KMS-11 (cell line): ENCODE results near the gene MPV17L2.

Experiments
- H2AFZ ChIP-seq: fragments of 200-600 bp; sonication (generic); 2 replicates; pipeline ENCODE4 v1.6.1; 2016; ENCODE audit warnings: antibody characterized with exemption, mixed run types, low read depth
- H3K27ac ChIP-seq: fragments of 200-600 bp; sonication (generic); 2 replicates; pipeline ENCODE4 v1.6.1; 2016; ENCODE audit warnings: mild to moderate bottlenecking, mixed run types
- H3K27me3 ChIP-seq: fragments of 200-600 bp; sonication (generic); 2 replicates; pipeline ENCODE4 v1.6.1; 2017; ENCODE audit warnings: mild to moderate bottlenecking, low read depth, mixed run types, moderate library complexity; ENCODE audit not compliant: insufficient read depth
- H3K36me3 ChIP-seq: fragments of 200-600 bp; sonication (generic); 2 replicates; pipeline ENCODE4 v1.6.1; 2017; ENCODE audit warnings: mild to moderate bottlenecking, mixed run types; ENCODE audit not compliant: insufficient read depth
- H3K4me1 ChIP-seq: fragments of 200-600 bp; sonication (generic); 2 replicates; pipeline ENCODE4 v1.6.1; 2016; ENCODE audit warnings: mild to moderate bottlenecking, low read depth, mixed run types; ENCODE audit not compliant: poor library complexity, severe bottlenecking
- H3K4me2 ChIP-seq: fragments of 200-600 bp; sonication (generic); 2 replicates; pipeline ENCODE4 v1.7.0; 2016; ENCODE audit warnings: mild to moderate bottlenecking, mixed run types
- H3K4me3 ChIP-seq: fragments of 200-600 bp; sonication (generic); IDR thresholded peaks from 2 replicates; pipeline ENCODE4 v1.6.1; 2017; ENCODE audit warnings: low read depth, low read length, mixed read lengths; ENCODE audit not compliant: insufficient read depth
- H3K79me2 ChIP-seq: fragments of 200-600 bp; sonication (generic); 2 replicates; pipeline ENCODE4 v1.6.1; 2016; ENCODE audit warnings: low read depth, mixed run types; ENCODE audit not compliant: insufficient read depth
- H3K9ac ChIP-seq: fragments of 200-600 bp; sonication (generic); 2 replicates; pipeline ENCODE4 v1.6.1; 2016; ENCODE audit warnings: mild to moderate bottlenecking, mixed run types
- H4K20me1 ChIP-seq: fragments of 200-600 bp; sonication (generic); 2 replicates; pipeline ENCODE4 v1.6.1; 2016; ENCODE audit warnings: mild to moderate bottlenecking, mixed run types; ENCODE audit not compliant: insufficient read depth
- TF ChIP-seq, protein P1 (sequence below): fragments of 200-600 bp; sonication (generic); conservative IDR thresholded peaks from 2 replicates; pipeline ENCODE4 v1.6.1; 2017; ENCODE audit warnings: low read depth, mild to moderate bottlenecking, antibody characterized with exemption, low read length, moderate library complexity, mixed read lengths

Gene MPV17L2

DNA sequence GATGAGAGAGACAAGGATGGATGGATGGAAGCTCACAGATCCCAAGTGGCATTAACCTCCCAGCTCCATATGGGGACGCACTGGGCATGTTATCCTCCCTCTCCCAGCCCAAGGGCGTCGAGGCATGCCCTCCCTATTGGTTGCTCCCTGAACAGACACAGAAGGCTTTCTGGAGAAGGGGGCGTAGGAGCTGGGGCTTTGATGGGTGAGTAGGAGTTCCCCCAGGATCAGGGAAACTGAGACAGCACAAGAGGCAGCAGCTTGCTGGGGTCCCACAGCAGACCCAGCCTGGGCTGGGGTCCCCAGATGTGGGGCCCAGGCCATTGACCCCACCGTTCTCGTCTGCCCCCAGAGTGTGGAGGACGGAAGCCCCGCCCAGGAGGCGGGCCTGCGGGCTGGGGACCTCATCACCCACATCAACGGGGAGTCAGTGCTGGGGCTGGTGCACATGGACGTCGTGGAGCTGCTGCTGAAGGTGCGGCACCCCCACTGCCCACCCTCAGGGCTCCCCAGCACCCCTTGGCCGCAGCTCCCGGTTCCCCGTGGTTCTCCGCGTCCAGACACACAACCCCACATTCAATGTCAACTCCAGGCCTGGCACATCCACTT, 47.5 kb upstream of the MPV17L2 start:
- Histone ChIP-seq H4K20me1 (no peaks in the 10 kb centered on the region), H3K27ac (no peak overlapping the region), H3K4me3 (no peak overlapping the region), H3K4me2 (no peak overlapping the region), H3K36me3 (no peaks in the 10 kb centered on the region), H3K79me2 (no peaks in the 10 kb centered on the region), H3K9ac (no peak overlapping the region), H3K27me3 (no peaks in the 10 kb centered on the region), H3K4me1 (no peaks in the 10 kb centered on the region), H2AFZ (no peak overlapping the region)
- TF ChIP-seq, protein P1, sequence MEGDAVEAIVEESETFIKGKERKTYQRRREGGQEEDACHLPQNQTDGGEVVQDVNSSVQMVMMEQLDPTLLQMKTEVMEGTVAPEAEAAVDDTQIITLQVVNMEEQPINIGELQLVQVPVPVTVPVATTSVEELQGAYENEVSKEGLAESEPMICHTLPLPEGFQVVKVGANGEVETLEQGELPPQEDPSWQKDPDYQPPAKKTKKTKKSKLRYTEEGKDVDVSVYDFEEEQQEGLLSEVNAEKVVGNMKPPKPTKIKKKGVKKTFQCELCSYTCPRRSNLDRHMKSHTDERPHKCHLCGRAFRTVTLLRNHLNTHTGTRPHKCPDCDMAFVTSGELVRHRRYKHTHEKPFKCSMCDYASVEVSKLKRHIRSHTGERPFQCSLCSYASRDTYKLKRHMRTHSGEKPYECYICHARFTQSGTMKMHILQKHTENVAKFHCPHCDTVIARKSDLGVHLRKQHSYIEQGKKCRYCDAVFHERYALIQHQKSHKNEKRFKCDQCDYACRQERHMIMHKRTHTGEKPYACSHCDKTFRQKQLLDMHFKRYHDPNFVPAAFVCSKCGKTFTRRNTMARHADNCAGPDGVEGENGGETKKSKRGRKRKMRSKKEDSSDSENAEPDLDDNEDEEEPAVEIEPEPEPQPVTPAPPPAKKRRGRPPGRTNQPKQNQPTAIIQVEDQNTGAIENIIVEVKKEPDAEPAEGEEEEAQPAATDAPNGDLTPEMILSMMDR = no peak

DNA sequence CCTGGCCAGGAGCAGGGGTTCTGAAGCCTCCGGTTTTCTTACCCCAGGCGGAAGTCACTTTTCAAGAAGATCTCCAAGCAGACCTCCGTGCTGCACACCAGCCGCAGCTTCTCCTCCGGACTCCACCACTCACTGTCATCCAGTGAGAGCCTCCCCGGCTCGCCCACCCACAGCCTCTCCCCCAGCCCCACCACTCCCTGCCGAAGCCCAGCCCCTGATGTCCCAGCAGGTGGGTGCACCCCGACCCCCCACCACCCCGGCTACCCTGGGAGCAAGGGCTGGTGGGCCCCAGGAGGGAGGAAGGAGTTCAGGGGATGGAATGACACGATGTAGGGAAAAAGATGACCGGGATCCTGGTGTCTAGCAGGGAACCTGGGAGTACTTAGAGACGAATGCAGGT, 45.6 kb upstream of the MPV17L2 start:
- H3K9ac ChIP-seq = no peak overlapping the region
- H3K4me2 ChIP-seq = no peak overlapping the region
- H2AFZ ChIP-seq = no peak overlapping the region
- no peaks in the 10 kb centered on the region for H3K79me2 ChIP-seq
- H4K20me1 ChIP-seq = no peaks in the 10 kb centered on the region
- peaks cover 9% of the 10 kb centered on the region for H3K4me1 ChIP-seq
- no peaks in the 10 kb centered on the region for H3K27me3 ChIP-seq
- no peaks in the 10 kb centered on the region for H3K36me3 ChIP-seq
- TF ChIP-seq, protein P1 = no peak
- no peak overlapping the region for H3K27ac ChIP-seq
- no peak overlapping the region for H3K4me3 ChIP-seq

DNA sequence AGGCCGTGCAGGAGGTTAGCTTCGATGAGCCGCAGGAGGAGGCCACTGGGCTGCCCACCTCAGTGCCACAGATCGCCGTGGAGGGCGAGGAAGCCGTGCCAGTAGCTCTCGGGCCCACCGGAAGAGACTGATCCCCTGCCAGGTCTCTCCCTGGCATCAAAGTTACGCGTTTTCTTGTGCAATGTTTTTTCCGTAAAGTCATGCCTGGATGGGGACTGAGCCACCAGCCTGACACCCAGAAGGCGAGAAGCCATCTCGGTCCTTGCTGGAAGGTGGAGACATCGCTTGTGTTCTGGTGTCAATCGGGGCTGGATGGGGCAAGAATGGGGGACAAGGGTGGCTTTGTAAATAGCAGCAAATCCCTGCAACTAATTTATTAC, 43.4 kb upstream of the MPV17L2 start:
- Histone ChIP-seq H3K4me1 (peaks cover 13% of the 10 kb centered on the region), H3K4me3 (no peak overlapping the region), H3K4me2 (no peak overlapping the region), H4K20me1 (no peaks in the 10 kb centered on the region), H3K36me3 (no peaks in the 10 kb centered on the region), H3K79me2 (no peaks in the 10 kb centered on the region), H3K27ac (no peak overlapping the region), H2AFZ (no peak overlapping the region), H3K9ac (no peak overlapping the region), H3K27me3 (no peaks in the 10 kb centered on the region)
- TF ChIP-seq, protein P1 = no peak

DNA sequence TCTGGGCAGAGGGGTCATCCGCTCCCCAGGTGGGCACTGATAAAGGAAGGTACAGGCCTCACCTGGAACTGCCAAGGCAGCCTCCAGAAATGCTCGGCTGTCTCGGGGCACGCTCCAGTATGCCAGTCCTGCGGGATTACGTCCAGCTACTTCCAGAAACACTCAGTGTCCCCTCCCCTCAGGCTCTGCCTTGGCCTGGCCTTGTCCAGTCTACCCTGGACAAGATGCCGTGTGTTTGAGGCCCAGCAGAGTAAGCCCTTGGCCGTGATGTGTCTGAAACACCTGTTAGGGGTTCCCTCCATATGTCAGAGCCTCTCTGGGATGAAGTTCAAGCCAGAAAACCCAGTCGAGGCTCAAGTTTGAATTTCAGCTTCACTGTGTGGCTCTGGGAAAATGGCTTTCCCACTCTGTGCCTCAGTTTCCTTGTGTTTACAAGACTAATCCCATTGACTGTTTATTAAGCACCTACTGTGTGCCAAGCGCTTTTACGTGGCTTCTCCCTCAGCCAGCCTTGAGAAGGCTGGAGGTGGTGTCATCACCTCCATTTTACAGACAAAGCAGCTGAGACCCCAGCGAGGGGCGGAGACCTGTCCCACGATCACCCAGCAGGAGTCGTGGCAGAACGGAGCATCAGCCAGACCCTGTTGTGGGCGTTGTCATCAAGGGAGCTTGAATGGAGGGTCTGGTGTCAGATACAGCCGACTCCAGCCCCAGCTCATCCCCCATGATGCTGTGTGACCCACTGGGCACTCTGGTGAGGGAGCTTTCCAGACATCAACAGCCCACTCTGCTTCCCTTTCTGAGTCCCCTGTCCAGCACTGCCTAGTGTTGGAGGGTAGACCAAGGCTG, 42.0 kb upstream of the MPV17L2 start:
- Histone ChIP-seq H3K4me1 (peaks cover 13% of the 10 kb centered on the region), H3K9ac (no peak overlapping the region), H3K27ac (no peak overlapping the region; the same call in 1 of the 2 replicates), H2AFZ (peak overlapping the region; percentile 55; the same call in 1 of the 2 replicates), H3K4me2 (peak overlapping the region; percentile 85), H3K79me2 (no peaks in the 10 kb centered on the region), H3K27me3 (no peaks in the 10 kb centered on the region), H3K36me3 (no peaks in the 10 kb centered on the region), H3K4me3 (no peak overlapping the region), H4K20me1 (no peaks in the 10 kb centered on the region)
- TF ChIP-seq, protein P1 = no peak
